GM21447 (cell line): ENCODE measurements around the gene PEX26.
"Not testable (repeated sequence)": the region's sequence is repeated elsewhere in the genome, so short reads cannot be mapped to it uniquely, and the experiment has no call there.

Experiments used
- ATAC-seq: cut with Tn5 transposase; IDR thresholded peaks from one replicate; pipeline ENCODE4 v1.9.1; 2021; ENCODE audit not compliant: unreplicated experiment

The PEX26 gene

DNA sequence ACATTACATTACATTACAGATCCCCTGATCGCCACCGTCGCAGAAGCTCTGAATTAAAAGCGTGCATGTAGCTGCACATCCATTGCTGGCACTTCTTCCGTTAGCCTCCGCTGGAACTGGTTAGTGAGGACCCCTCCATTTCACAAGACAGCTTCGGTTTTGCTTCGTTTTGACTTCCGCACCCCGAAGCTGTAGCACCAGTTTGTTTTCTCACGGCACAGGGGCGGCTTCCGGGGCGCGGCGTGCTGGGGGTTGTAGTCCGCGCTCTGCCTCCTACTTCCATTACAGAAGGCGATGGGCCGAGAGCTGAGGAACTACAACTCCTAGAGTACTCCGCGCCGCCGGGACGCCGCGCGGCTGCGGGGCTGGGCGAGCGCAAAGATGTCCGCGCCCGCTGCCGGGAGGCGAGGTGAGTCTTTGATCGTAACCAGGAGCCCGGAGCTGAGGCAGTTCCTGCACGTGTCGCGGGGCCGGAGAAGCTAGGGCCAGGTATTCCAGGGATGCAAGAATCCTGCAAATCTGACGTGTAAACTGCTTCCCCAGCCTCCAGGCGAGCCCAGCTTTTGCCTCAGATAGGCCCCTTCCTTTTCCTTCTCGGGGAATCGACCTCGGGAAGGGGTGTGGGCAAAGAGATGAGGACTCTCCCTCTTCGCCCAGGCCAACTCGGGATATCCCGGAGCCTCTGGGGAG, at the start of gene PEX26:
PEX26 (plus strand) TSS at position 352 of the 690 bp plus-strand sequence. CDS start 387 bp downstream, outside the sequence.
- ATAC-seq, result peak; percentile 89

- ATAC-seq, result no peak
Observed at GRCh38 chr22:18028817-18029527, 48.8 kb upstream of the PEX26 start.

DNA sequence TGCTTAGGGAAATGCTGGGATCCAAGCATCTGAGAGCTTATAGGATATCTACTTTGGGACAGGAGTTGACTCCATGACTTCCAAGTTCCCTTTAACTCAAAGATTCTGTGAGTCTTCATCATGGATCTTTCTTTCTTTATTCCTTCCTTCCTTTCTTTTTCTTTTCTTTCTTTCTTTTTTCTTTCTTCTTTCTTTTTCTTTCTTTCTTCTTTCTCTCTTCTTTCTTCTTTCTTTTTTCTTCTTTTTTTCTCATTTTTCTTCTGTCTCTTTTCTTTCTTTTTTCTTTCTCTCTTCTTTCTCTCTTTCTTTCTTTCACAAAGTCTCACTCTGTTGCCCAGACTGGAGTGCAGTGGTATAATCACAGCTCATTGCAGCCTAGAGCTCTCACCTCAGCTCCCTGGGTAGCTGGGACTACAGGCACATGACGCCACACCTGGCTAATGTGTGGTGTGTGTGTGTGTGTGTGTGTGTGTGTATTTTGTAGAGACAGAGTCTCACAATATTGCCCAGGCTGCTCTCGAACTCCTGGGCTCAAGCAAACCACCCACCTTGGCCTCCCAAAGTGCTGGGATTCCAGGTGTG, 48.0 kb upstream of the PEX26 start:
- no peak for ATAC-seq

DNA sequence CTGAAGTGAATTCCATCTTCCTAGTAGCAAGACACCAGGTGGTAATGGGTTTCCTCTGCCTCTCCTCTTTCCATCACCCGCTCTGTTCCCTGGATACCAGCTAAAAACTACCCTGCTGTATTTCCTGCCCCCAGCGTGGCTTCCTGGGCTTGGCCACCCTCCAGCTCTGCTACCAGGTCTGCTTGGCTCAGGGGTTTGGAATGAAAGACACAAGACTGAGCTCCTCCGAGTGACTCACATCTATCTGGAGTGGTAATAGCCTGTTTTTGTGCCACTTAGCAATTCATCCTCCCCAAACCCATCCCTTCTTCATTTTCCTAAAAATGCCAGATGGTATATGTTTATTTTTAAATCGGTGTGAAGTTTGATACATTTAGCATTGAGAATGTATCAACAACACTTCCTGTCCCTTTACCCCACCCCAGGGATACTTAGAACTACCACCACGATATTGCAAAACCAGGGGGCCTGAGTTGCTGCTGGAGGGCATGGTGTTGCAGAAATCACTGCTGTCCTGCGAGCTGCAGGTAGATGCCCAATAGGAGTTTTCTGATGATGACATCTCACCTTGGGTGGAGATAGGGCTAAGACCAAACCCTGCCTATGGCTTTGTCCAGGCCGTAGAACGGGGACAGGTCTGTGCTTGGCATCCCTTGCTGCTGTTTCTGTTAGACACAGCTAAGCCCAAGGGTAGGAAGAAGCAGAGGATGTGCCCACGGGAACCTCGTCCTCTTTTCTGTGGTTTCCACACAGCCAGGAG, 45.9 kb upstream of the PEX26 start:
- ATAC-seq, result no peak

DNA sequence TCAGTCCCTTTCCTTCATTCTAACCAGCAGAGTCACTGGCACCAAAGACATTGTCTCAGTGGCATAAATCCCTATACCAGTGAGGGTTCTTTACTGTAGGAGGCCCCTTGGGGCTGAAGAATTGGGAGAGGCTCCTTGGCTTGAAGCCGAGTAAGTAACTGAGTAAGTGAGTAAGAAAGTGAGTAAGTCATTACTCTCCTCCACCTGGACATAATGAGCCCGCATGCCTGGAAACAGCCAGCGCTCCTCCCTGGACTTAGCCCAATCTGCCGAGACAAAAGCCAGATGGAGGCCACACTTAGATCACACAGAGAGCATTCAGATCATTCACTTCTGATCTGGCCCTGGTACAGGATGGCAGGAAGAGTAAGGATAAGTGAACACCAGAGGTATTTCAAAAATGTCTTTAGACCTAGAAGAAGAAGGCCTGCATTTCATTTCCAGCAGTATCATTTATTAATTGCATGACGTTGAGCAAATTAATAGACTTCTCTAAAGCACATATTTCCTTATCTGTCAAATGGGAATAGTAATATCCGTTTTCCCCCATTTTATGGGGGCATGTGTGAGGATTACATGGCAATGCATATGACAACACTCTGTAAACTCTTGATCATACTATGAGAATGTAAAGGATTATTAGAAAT, 45.2 kb upstream of the PEX26 start:
- ATAC-seq, result no peak

GRCh38 chr22:18033204-18033998, 44.4 kb upstream of the PEX26 start:
- ATAC-seq, result no peak

- no peak for ATAC-seq
Observed at GRCh38 chr22:18034076-18034475, 43.7 kb upstream of the PEX26 start.

GRCh38 chr22:18035751-18036150, 42.0 kb upstream of the PEX26 start:
- no peak for ATAC-seq

DNA sequence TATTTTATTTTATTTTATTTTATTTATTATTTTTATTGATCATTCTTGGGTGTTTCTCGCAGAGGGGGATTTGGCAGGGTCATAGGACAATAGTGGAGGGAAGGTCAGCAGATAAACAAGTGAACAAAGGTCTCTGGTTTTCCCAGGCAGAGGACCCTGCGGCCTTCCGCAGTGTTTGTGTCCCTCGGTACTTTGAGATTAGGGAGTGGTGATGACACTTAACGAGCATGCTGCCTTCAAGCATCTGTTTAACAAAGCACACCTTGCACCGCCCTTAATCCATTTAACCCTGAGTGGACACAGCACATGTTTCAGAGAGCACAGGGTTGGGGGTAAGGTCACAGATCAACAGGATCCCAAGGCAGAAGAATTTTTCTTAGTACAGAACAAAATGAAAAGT, 36.9 kb upstream of the PEX26 start:
- ATAC-seq, result not testable (repeated sequence)

- no peak for ATAC-seq
Observed at GRCh38 chr22:18042685-18043084, 35.1 kb upstream of the PEX26 start.

DNA sequence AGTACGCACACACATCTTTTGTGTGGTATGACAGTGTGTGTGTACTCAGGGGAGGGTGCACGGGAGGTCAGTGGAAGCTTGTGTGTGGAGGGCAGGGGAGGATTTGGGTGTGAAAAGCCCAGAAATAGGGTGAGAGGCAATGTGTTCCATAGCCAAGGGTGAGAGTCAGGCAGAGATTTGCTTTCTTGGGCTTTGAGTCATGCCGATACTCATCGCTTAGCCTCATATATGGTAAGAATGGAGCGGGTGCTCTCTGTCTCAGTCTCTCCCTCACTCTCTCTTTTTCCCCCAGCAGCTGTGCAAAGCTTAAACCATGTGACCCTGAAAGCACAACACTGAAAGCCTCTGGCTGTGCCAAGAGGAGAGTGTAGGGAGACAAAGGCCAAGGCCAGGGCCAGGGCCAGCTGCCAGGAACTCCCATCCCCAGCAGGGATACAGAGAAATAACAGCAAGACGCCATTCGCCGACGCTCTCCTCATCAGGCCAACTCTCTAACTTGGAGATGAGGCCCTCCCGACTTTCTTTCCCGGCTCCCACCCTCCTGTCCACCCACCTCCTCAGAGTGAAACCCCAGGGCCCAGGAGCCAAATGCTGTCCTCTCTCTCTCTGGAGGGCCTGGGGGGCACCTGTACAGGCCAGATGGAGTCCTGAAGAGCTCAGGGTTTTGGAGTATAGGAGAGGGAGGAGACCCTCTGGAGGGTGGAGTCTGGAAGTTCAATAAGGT, 33.1 kb upstream of the PEX26 start:
- no peak for ATAC-seq

DNA sequence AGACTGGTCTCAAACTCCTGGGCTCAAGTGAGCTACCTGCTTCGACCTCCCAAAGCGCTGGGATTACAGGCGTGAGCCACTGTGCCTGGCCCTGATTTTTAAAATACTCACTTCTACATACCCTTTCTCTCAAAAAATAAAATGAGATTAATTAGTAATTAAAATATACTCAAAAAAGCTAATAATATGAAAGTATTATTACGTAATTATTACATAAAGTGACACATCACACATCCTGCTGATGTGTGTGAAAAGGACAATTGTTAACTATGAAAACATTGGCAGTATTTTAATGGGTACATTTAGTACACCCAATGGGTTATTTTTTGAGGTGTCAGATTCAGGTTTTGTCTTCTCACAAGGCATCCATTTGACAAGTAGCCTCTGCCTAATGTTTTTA, 32.0 kb upstream of the PEX26 start:
- ATAC-seq, result no peak

GRCh38 chr22:18048041-18048440, 29.7 kb upstream of the PEX26 start:
- ATAC-seq, result no peak

- no peak for ATAC-seq
Observed at GRCh38 chr22:18048441-18048898, 29.3 kb upstream of the PEX26 start.

DNA sequence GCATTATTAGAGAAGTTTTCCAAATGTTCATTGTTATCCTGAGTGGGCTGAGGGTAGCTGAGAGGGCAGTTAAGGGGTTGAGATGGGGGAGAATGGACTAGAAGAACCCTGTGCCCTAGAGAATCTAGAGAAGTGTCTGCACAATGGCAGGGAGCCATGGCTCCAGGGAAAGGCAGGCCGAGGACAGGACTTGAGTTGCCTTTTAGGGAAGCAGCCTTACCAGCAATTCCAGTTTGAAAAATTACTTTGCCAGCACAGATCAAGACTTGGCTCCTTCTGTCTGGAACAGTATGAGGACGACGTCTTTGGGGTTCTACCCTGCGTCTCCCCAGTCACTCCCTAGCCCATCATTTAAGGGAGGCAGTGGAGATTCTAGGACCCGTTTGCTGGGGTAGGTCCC, 27.7 kb upstream of the PEX26 start:
- ATAC-seq, result no peak

GRCh38 chr22:18051113-18051512, 26.7 kb upstream of the PEX26 start:
- not testable (repeated sequence) for ATAC-seq

DNA sequence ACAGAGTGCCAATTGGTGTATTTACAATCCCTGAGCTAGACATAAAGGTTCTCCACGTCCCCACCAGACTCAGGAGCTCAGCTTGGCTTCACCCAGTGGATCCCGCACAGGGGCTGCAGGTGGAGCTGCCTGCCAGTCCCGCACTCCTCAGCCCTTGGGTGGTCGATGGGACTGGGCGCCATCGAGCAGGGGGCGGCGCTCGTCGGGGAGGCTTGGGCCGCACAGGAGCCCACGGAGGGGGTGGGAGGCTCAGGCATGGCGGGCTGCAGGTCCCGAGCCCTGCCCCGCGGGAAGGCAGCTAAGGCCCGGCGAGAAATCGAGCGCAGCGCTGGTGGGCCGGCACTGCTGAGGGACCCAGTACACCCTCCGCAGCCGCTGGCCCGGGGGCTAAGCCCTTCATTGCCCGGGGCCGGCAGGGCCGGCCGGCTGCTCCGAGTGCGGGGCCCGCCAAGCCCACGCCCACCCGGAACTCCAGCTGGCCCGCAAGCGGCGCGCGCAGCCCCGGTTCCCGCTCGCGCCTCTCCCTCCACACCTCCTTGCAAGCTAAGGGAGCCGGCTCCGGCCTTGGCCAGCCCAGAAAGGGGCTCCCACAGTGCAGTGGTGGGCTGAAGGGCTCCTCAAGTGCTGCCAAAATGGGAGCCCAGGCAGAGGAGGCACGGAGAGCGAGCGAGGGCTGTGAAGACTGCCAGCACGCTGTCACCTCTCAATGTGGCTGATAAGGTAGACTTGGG, 24.4 kb upstream of the PEX26 start:
- not testable (repeated sequence) for ATAC-seq

DNA sequence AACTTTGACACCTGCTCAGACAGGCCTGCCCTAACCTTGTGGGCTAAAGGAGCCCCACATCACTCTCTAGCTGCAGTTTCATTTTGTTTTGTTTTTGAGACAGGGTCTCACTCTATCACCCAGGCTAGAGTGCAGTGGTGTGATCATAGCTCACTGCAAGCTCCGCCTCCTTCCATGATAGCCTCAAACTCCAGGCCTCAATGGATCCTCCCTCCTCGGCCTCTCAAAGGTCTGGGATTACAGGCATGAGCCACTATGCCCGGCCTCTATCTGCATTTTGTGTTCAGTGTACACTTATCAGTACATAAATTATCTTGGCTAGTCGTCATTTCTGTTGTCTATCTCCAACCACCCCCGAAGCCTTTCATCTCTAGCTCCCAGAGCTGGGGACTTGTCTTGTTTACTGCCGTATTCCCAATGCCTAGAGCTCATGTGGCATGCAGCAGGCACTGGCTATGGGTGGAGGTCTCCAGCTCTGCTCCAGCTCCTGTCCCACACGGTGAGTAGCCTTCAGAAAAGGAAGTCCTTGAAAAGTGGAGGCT, 22.1 kb upstream of the PEX26 start:
- ATAC-seq, result no peak
